Activated T-cell treated with anti-CD3 and anti-CD28 coated beads for 24 hours (primary cell): ENCODE data around the gene WDR18.

Source experiments
- DNase-seq: peaks from one replicate; pipeline ENCODE4 v3.0.0-alpha.2; 2020; ENCODE audit warnings: low read depth

Gene WDR18

GRCh38 chr19:1008268-1009040 lies 24.3 kb downstream of the WDR18 start:
- DNase-seq, result no peak

DNA sequence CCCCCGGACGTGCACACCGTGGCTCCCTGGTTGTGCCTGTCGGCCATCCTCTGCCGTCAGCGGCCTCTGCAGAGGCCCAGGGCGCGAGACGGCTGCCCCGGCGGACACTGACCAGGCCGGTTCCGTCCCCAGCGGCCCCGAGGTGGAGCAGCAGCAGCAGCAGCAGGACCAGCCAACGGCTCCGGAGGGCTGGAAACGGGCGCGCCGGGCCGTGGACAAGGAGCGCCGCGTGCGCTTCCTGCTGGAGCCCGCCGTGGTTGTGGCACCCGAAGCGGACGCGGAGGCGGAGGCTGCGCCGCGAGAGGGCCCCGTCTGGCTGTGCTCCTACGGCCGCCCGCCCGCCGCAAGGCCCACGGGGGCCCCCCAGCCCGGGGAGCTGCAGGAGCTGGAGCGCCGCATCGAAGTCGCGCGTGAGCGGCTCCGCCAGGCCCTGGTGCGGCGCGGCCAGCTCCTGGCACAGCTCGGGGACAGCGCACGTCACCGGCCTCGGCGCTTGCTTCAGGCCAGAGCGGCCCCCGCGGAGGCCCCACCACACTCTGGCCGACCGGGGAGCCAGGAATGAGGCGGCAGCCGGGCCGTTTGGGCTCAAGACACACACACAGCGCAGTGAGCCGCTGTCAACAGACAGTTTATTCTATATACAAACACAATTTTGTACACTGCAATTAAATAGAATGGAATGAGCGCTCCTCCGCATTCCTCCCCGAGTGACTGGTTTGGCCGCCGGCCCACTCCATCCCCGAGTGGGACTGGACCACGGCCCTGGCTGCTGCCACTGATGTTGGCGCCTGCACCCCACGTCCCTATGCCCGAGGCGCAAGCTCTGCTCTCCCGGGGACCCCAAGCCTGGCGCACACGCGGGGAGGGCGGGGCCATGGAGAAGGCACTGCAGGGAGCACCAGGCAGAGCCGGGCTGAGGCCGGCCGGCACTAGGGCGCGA lies 25.2 kb downstream of the WDR18 start:
- DNase-seq, result no peak

DNA sequence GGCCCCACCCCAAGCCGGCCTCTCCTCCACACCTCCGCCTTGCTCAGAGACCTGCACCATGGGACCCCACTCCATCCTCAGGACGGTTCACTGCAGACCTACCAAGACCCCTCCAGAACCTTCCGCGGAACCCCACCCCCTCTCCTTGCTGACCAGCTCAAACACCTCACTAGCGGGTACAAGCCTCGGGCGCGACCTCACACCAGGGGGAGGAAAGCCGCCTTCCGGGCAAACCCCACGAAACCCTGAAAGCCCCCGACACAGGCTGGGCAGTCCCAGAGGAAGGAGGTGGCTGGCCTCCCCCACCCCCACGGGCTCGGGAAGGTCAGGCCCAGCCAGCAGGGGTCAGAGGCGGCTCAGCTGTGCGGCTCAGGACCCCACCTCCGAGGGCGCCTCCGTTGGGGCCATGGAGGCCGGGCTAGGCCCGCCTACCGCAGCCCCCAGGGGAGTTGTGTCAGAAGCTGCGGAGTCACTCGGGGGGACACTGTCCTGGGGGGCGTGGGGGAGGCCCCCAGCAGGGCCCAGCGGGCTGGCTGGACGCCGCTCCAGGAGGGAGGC lies 25.9 kb downstream of the WDR18 start:
- no peak for DNase-seq

- no peak for DNase-seq
Measured at GRCh38 chr19:1010586-1011510, 26.7 kb downstream of the WDR18 start.

- DNase-seq, result no peak
Measured at GRCh38 chr19:1011831-1012333, 27.7 kb downstream of the WDR18 start.

DNA sequence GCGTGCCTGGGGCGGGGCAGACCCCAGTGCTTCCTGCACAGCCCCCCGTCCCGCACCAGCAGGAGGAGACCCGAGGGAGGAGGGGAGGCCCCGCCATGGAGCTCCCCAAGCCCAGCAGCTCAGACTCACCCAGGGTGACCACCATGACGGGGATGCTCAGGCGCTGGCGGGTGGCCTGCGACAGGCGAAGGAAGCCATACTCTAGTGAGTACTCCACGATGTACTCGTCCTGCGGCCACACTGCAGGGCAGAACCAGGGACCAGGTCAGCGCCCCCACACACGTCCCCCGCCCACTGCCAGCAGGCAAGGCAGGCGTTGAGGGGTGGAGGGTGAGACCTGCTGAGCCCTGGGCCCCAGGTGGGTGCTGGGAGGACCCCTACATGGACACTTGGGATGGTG lies 28.2 kb downstream of the WDR18 start:
- no peak for DNase-seq

- DNase-seq, result no peak
Measured at GRCh38 chr19:1013218-1013617, 29.1 kb downstream of the WDR18 start.

DNA sequence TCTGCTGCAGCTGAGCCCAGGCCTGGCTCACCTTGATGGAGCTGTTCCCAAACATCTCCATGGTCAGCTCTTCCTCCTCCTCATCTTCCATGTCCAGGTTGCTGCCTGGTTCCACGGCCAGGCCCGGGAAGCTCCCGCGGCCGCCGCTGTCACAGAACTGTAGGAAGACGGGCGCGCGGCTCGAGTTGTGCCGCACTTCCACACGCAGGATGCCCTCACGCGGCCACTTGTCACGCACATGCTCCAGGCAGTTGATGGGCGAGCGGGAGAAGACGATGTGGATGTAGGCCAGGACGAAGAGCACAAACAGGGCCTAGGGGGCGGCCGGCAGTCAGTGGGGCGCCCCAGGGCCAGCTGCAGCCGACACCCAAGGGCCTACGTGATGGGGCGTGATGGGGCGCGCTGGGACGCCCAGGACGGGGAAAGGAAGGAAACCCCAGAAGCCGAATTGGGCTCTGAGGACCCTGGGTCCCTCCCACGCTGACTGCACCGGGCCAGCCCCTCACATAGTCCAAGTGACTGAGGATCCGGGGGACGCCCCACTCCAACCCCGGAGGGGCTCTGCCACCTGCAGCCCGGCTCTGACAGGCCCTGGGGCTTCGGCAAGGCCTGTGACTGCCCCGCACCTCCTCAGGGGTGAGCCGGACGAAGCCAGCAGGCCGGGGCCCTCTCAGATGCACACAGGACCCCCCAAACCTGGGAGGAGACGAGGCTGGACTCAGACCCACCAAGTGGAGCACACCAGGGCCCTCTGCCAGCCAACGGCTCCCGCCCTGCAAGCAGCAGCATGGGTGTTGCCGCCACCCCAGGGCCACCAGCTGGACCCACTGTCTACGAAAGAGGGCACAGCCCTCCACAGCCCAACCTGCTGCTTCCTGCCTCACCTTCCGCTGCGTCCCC lies 30.3 kb downstream of the WDR18 start:
- no peak for DNase-seq

DNA sequence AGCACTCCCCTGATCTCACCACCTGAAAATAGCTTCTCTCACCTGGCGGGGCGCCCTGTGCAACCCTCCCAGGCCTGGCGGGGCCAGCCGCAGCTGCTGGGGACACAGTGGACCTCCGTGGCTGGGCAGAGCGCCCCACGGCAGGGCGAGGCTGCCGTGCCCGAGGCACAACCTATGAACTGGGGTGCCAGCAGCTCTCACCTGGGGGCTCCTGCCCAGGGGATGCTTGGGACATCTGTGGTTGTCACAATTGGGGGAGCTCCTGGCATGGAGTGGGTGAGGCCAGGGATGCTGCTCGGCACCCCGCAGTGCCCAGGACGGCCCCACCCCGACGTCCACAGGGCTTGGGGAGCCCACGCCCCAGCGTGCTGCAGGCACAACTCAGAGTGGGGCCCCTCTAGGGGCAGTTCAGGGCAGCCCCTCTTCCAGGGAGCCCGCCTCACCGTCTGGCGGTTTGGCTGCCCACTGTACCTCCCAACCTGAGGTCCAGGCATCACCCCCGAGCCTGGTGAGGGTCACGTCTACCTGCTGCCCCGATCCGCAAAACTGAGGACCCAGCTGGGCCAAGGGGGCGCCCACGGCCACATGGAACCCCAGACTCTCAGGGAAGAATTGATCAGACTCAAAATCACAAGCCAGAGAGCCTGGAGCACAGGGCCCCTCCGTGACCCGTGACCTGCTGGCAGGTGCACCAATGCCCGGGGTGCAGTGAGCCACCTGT lies 31.1 kb downstream of the WDR18 start:
- DNase-seq, result no peak

DNA sequence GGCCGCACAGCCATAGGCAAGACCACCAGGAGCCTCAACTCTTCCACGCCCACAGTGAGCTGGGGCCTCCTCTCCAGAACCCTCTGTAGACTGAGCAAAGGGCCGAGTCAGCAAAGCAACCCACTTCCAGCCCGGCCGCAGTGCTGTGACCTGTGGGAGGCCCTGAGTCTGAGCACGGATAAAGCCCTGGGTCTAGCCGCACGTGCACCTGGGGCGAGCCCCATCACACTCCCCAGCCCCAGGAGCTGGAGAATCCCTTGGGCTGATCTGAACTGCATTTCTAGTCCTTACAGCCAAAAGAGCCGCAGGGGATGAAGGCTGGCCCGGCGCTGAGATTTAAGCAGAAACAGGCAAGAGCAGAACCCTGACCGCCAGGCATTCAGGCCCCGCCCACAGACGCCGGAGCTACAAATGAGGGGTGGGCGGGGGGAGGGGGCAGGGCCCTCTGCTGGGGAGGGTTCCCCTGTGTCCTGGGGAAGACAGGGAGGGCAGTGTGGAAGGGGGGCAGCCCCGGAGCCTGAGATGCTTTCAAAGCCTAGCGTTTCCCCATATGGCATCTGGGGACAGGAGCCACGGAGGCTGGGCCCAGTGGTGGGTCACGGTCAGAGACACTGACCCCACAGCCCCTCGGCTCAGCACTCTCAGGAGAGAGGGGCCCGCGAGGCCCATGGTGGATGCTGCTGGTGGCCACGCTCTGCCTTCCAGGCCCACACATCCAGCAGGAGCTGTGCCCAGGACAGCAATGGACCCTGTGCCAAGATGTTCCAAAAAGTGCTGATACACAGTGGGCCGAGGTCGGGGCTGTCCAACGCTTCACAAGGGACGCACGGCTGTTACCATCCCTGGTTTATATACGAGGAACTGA lies 31.9 kb downstream of the WDR18 start:
- no peak for DNase-seq

- DNase-seq, result no peak
Measured at GRCh38 chr19:1016647-1017114, 32.5 kb downstream of the WDR18 start.

DNA sequence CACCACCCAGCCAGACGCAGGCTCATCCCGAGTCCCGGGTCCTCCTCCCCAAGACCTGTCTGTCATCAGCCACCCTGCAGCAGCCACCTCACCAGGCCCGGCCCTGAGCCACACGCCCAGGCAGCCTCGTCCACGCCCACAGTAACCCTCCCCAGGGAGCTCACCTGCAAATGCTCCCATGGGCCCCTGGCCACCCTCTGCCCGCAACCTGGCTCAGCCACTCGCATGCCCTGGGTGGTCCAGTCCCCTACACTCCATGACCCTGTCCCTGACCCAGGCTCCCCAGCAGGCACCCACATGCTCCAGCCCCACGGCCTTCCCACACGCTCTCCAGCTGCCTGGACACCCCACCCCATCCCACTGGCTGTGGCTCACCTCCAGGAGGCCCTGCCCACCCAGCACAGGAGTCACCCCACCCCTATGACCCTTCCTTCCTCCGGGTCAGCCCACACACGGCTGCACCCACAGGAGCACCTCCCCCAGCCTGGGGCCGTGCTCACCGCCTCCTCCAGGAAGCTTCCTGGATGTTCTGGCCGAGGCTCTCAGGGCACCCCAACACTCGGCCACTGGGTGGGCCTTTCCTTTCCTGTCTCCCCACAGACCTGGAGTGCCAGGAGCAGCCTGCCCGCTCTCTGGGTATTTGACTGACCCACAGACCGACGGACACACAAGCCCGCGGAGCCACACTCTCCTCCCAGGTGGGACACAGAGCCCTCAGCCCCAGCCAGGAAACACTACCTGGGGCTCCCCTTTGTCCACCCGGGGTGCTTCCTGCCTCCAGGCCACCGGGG lies 33.2 kb downstream of the WDR18 start:
- DNase-seq, result no peak

- no peak for DNase-seq
Measured at GRCh38 chr19:1017906-1018305, 33.8 kb downstream of the WDR18 start.

- DNase-seq, result no peak
Measured at GRCh38 chr19:1018393-1018792, 34.2 kb downstream of the WDR18 start.

DNA sequence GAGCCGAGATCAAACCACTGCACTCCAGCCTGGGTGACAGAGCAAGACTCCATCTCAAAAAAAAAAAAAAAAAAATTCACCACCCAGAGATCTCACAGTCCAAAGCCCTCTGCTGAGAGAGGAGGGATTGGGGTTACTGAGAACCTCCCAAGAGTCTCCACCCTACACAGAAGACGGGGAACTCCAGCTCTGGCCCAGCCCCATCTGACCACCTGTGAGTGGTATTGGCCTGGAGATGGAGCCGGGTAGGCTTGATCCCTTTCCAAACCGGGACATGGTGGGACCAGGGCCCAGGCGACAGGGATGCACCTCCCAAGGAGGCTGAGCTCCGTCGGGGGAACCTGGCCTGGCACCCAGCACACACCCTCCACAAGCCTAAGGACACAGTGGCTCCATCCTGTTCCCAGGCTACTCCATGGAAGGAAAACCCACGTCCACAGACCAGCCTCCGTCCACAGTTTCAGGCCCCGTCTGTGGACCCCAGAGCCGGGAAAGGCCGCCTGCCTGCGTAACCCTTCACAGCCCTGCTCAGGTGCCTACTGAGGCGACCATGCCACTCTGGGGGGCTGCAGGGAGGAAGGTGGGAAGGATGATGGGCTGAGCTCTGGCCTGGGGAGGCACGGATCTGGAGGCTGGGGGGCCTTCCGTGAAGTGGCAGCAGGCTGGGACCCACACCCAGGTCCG lies 34.9 kb downstream of the WDR18 start:
- no peak for DNase-seq

GRCh38 chr19:1019616-1019961 lies 35.4 kb downstream of the WDR18 start:
- DNase-seq, result no peak
